HepG2 (cell line): Measurements from ENCODE around the gene IGSF21. TPM values are rescaled to one million over a fixed set of nuclear protein-coding genes. Genes with fewer than 3 reads are reported as not detected.

ENCODE experiments used
- ATAC-seq: fragments of 200-7000 bp; cut with Tn5 transposase; 3 replicates; pipeline ENCODE4 v1.9.1; 2020; ENCODE audit warnings: mild to moderate bottlenecking, moderate library complexity
- BruUV-seq: library from RNA; stranded (reverse); fragments of 400-500 nt; replicated peaks from 2 replicates; lab custom pipeline; 2021; lab: Mats Ljungman, UMichigan
- CTCF ChIA-PET: fragments of 300-600 bp; formaldehyde crosslinking; extraction: SDS; loops from one replicate; lab custom pipeline; 2021; ENCODE audit warnings: low total read pairs, inconsistent platforms, low intra/inter-chr PET ratio; lab: Yijun Ruan, JAX
- POLR2A ChIA-PET: fragments of 350-600 bp; sonication (Branson Sonifier 250); formaldehyde crosslinking; loops from one replicate; lab custom pipeline; 2020; ENCODE audit warnings: antibody characterized with exemption, inconsistent platforms; lab: Yijun Ruan, JAX
- DNase-seq: peaks from one replicate; pipeline ENCODE4 v3.0.0-alpha.2; 2015; ENCODE audit warnings: low spot score
- FAIRE-seq: peaks from 3 replicates; lab custom pipeline; 2011; peaks lifted over from hg19 to GRCh38; lab: Jason Lieb, UNC
- H2AFZ ChIP-seq: one replicate; pipeline ENCODE4 v1.6.1; 2011; ENCODE audit warnings: low read length, inconsistent platforms
- H3K27ac ChIP-seq: fragments of 300-600 bp; 3 replicates; pipeline ENCODE4 v1.8.0; 2011; ENCODE audit warnings: mixed run types, mild to moderate bottlenecking, mixed read lengths, low read length, inconsistent platforms; ENCODE audit not compliant: insufficient read depth; ENCODE audit errors: extremely low read length
- H3K27me3 ChIP-seq, 2 experiments: fragments of 200-600 bp in 1 of 2; 2 replicates in 1 of 2; 3 replicates in 1 of 2; pipeline versions ENCODE4 v1.6.0 to v1.8.0; 2011; ENCODE audit warnings: low read length in 2 of 2, mild to moderate bottlenecking in 2 of 2, moderate library complexity in 2 of 2, inconsistent platforms in 1 of 2; ENCODE audit not compliant: insufficient read depth in 2 of 2, control insufficient read depth in 1 of 2
- H3K36me3 ChIP-seq, 2 experiments: fragments of 200-600 bp in 1 of 2; replicated peaks in 1 of 2; 2 replicates in 1 of 2; 3 replicates in 1 of 2; pipeline versions ENCODE4 v1.5.1 to v1.8.0; 2011; ENCODE audit warnings: low read length in 2 of 2, inconsistent platforms in 1 of 2; ENCODE audit not compliant: insufficient read depth in 2 of 2, control insufficient read depth in 1 of 2
- H3K4me1 ChIP-seq: 2 replicates; pipeline ENCODE4 v1.5.1; 2012; ENCODE audit warnings: low read length, inconsistent platforms; ENCODE audit not compliant: insufficient read depth
- H3K4me2 ChIP-seq: 2 replicates; pipeline ENCODE4 v1.6.0; 2011; ENCODE audit warnings: low read depth, low read length, inconsistent platforms
- H3K4me3 ChIP-seq, 3 experiments: fragments of 200-600 bp in 1 of 3; sonication (generic), shearing (Covaris generic) in 1 of 3; replicated peaks in 1 of 3; 2 replicates each; pipeline ENCODE4 v1.5.1; 2011 to 2016; ENCODE audit warnings: low read length in 3 of 3, inconsistent platforms in 2 of 3, low read depth in 2 of 3, mild to moderate bottlenecking in 2 of 3, control low read depth in 1 of 3, mixed read lengths in 1 of 3; ENCODE audit not compliant: insufficient read depth in 1 of 3
- H3K79me2 ChIP-seq: one replicate; pipeline ENCODE4 v1.6.1; 2011; ENCODE audit warnings: low read length, inconsistent platforms; ENCODE audit not compliant: insufficient read depth
- H3K9ac ChIP-seq: 2 replicates; pipeline ENCODE4 v1.6.0; 2011; ENCODE audit warnings: mild to moderate bottlenecking, low read depth, low read length, inconsistent platforms; ENCODE audit not compliant: insufficient read depth
- H3K9me3 ChIP-seq: 2 replicates; pipeline ENCODE4 v1.5.1; 2012; ENCODE audit warnings: mild to moderate bottlenecking, low read length
- H4K20me1 ChIP-seq: 2 replicates; pipeline ENCODE4 v1.6.0; 2011; ENCODE audit warnings: inconsistent platforms, mild to moderate bottlenecking, low read length, moderate library complexity; ENCODE audit not compliant: insufficient read depth
- PREB ChIP-seq: sonication (generic); formaldehyde crosslinking; IDR thresholded peaks from 2 replicates; pipeline ENCODE4 v1.4.0; 2020; ENCODE audit warnings: missing genetic modification reagents
- ZNF629 ChIP-seq: sonication (generic); formaldehyde crosslinking; conservative IDR thresholded peaks from 2 replicates; pipeline ENCODE4 v1.5.0; 2020; ENCODE audit warnings: missing genetic modification reagents
- ZNF768 ChIP-seq: sonication (generic); formaldehyde crosslinking; IDR thresholded peaks from 2 replicates; pipeline ENCODE4 v1.4.0; 2020; ENCODE audit warnings: missing genetic modification reagents
- ZNF784 ChIP-seq: sonication (generic); formaldehyde crosslinking; IDR thresholded peaks from 2 replicates; pipeline ENCODE4 v1.5.1; 2020; ENCODE audit warnings: missing genetic modification reagents, mild to moderate bottlenecking, borderline replicate concordance
- WGBS: methylation state at CpG from one replicate; pipeline ENCODE4 v1.1.6; 2017; ENCODE audit warnings: low lambda C conversion rate; 5-methylcytosine and 5-hydroxymethylcytosine counted together
- in situ Hi-C: cut with HindIII; loops from 2 replicates; pipeline ENCODE4 v1.10.0; 2017; ENCODE audit warnings: low pct_unique_long_range_greater_than_20kb; ENCODE audit not compliant: extremely low pct_ligation_motif_present
- intact Hi-C: fragments of 100-400 bp; cut with micrococcal nuclease; formaldehyde crosslinking; loops from one replicate; pipeline ENCODE4 v1.10.0; 2022; ENCODE audit not compliant: unreplicated experiment
- polyA plus RNA-seq, 8 experiments: library from polyadenylated mRNA; depleted of rRNA in 3 of 8; stranded (reverse) in 7 of 8; unstranded in 1 of 8; fragments of >200 nt; fragmentation: Illumina TruSeq in 4 of 8; extraction: Trizol in 4 of 8; gene quantifications; 2 replicates each; pipeline versions ENCODE4 v1.2.1 to v1.2.3, GENCODE V29; 2011 to 2016; ENCODE audit warnings: low read depth in 4 of 8, missing spikeins in 1 of 8, mixed read lengths in 1 of 8; ENCODE audit not compliant: insufficient read depth in 1 of 8
- total RNA-seq, 5 experiments: library from RNA; depleted of rRNA; stranded (reverse); fragments of >200 nt; fragmentation: Illumina TruSeq; extraction: Trizol; gene quantifications; 2 replicates each; pipeline ENCODE4 v1.2.3, GENCODE V29; 2016; ENCODE audit warnings: low read depth in 1 of 5

The IGSF21 gene
- total and polyA plus RNA-seq, 2 of the 13 experiments (the other 11 are each of a cell fraction or from before 2014, with no cell fraction given), result not detected

- CTCF ChIA-PET, result no interaction called here
- WGBS, result 76% methylated on average over 2 of the region's 2 CpGs
- no peak for ATAC-seq
- Histone ChIP-seq H3K4me1 (peaks cover 23% of the 10 kb centered on the region), H3K4me3 (no peak overlapping the region), H3K27ac (no peak overlapping the region), H3K9ac (no peak overlapping the region), H3K9me3 (no peaks in the 10 kb centered on the region), H3K36me3 (no peaks in the 10 kb centered on the region), H4K20me1 (no peaks in the 10 kb centered on the region), H3K27me3 (peaks cover 0 to 7% of the 10 kb centered on the region in 2 experiments; a peak in 4 of 5 replicates), H2AFZ (no peak overlapping the region), H3K4me2 (no peak overlapping the region), H3K79me2 (no peaks in the 10 kb centered on the region)
- in situ Hi-C loops (no loop called here), intact Hi-C loops (no loop called here)
- no peak for DNase-seq
- no TSS peak for BruUV-seq
- POLR2A ChIA-PET, result no interaction called here
- no peak for FAIRE-seq
- no peak for TF ChIP-seq ZNF784 (CRISPR knock-in tag)
- peak; percentile 75 for TF ChIP-seq ZNF629 (CRISPR knock-in tag)
Observed at GRCh38 chr1:18313523-18313922, 205.9 kb downstream of the IGSF21 start.

GRCh38 chr1:18314399-18314798 is 206.8 kb downstream of the IGSF21 start:
- BruUV-seq, result no TSS peak
- Histone ChIP-seq H2AFZ (no peak overlapping the region), H3K4me3 (no peak overlapping the region), H3K27ac (no peak overlapping the region), H3K4me1 (peaks cover 27% of the 10 kb centered on the region), H3K36me3 (no peaks in the 10 kb centered on the region), H3K27me3 (peaks cover 0 to 7% of the 10 kb centered on the region in 2 experiments; a peak in 3 of 5 replicates), H3K9me3 (no peaks in the 10 kb centered on the region), H3K9ac (no peak overlapping the region), H4K20me1 (no peaks in the 10 kb centered on the region), H3K4me2 (no peak overlapping the region), H3K79me2 (no peaks in the 10 kb centered on the region)
- ATAC-seq (no peak), DNase-seq (no peak), FAIRE-seq (no peak)
- 73% methylated on average over 7 of the region's 9 CpGs for WGBS
- no peak for TF ChIP-seq PREB
- TF ChIP-seq ZNF768 (CRISPR knock-in tag), result 0 out of 2 replicates have a peak, but pooled peaks have one; percentile 54
- intact Hi-C loops, result no loop called here
- in situ Hi-C loops, result no loop called here
- ChIA-PET CTCF (no interaction called here), POLR2A (no interaction called here)
